GM21526 (cell line): ENCODE data around the gene RNF152.
A peak's percentile ranks its signal among the peaks of the same experiment; 100 is the strongest.

Experiments
- ATAC-seq: cut with Tn5 transposase; IDR thresholded peaks from one replicate; pipeline ENCODE4 v1.9.1; 2021; ENCODE audit warnings: moderate library complexity; ENCODE audit not compliant: unreplicated experiment, low FRiP score

The RNF152 gene

GRCh38 chr18:61892683-61893308, at the start of gene RNF152:
Gene RNF152, minus strand, starts transcription at chr18:61893007. Its CDS starts 76,544 bp downstream, at chr18:61816463.
- no peak for ATAC-seq

- ATAC-seq = no peak
These were observed 49.2 kb upstream of the RNF152 start for GRCh38 chr18:61941948-61942471.

- ATAC-seq = no peak
These were observed 46.4 kb upstream of the RNF152 start for GRCh38 chr18:61939046-61939674.

GRCh38 chr18:61935362-61935761, 42.6 kb upstream of the RNF152 start:
- ATAC-seq = no peak

GRCh38 chr18:61931654-61932379, 39.0 kb upstream of the RNF152 start:
- ATAC-seq = no peak

GRCh38 chr18:61929881-61930640, 37.3 kb upstream of the RNF152 start:
- ATAC-seq = no peak

- no peak for ATAC-seq
These were observed 33.7 kb upstream of the RNF152 start for GRCh38 chr18:61926532-61926931.

GRCh38 chr18:61924550-61924949, 31.7 kb upstream of the RNF152 start:
- no peak for ATAC-seq

GRCh38 chr18:61922435-61922834, 29.6 kb upstream of the RNF152 start:
- no peak for ATAC-seq

- no peak for ATAC-seq
These were observed 28.9 kb upstream of the RNF152 start for GRCh38 chr18:61921621-61922235.

GRCh38 chr18:61917818-61918217, 25.0 kb upstream of the RNF152 start:
- no peak for ATAC-seq

- no peak for ATAC-seq
These were observed 19.7 kb upstream of the RNF152 start for GRCh38 chr18:61912476-61912875.

GRCh38 chr18:61910101-61910500, 17.3 kb upstream of the RNF152 start:
- no peak for ATAC-seq

- ATAC-seq = no peak
These were observed 15.9 kb upstream of the RNF152 start for GRCh38 chr18:61908661-61909060.

GRCh38 chr18:61901323-61901986, 8.6 kb upstream of the RNF152 start:
- peak; percentile 98 for ATAC-seq

GRCh38 chr18:61900504-61901281, 7.9 kb upstream of the RNF152 start:
- no peak for ATAC-seq

GRCh38 chr18:61898640-61899101, 5.9 kb upstream of the RNF152 start:
- no peak for ATAC-seq

GRCh38 chr18:61896757-61897156, 4.0 kb upstream of the RNF152 start:
- no peak for ATAC-seq

GRCh38 chr18:61896118-61896517, 3.3 kb upstream of the RNF152 start:
- ATAC-seq = no peak
